T-cell (primary cell): Measurements from ENCODE around the gene CEP126. TPM values are rescaled to one million over a fixed set of nuclear protein-coding genes. Genes with fewer than 3 reads are reported as not detected.

Experiments used
- ATAC-seq, 4 experiments: fragments of 200-7000 bp in 3 of 4; fragments of 150-1000 bp in 1 of 4; cut with Tn5 transposase; replicated peaks in 1 of 4; 1 replicate in 3 of 4; 2 replicates in 1 of 4; pipeline ENCODE4 v1.10.0; 2021; ENCODE audit warnings: moderate library complexity in 3 of 4, mild to moderate bottlenecking in 2 of 4, moderate number of reproducible peaks in 1 of 4
- CTCF ChIA-PET, 2 donors: fragments of 300-600 bp; sonication (Branson Sonifier 250); formaldehyde crosslinking; loops; one replicate each; lab custom pipeline; 2022; ENCODE audit warnings: antibody characterized with exemption in 2 of 2; lab: Charles Lee
- POLR2A ChIA-PET, 2 donors: fragments of 300-600 bp; sonication (Branson Sonifier 250); formaldehyde crosslinking; loops; one replicate each; lab custom pipeline; 2022; ENCODE audit warnings: antibody characterized with exemption in 2 of 2; lab: Charles Lee
- DNase-seq, 35 experiments: peaks; one replicate each; pipeline versions ENCODE4 v3.0.0 to v3.0.0-alpha.2; 2013 to 2023
- H3K27ac ChIP-seq: one replicate; pipeline ENCODE4 v1.5.1; 2013; ENCODE audit warnings: low read length
- H3K27me3 ChIP-seq, 2 experiments: replicated peaks in 1 of 2; 1 replicate in 1 of 2; 2 replicates in 1 of 2; pipeline versions ENCODE4 v1.6.1 to v1.7.0; 2013; ENCODE audit warnings: low read length in 1 of 2, mixed read lengths in 1 of 2; ENCODE audit not compliant: control insufficient read depth in 2 of 2, insufficient read depth in 2 of 2; ENCODE audit errors: extremely low read depth in 1 of 2
- H3K36me3 ChIP-seq, 2 donors: 1 replicate in 1 of 2; 2 replicates in 1 of 2; pipeline versions ENCODE4 v1.6.1 to v1.7.0; 2013; ENCODE audit warnings: low read length in 1 of 2; ENCODE audit not compliant: control insufficient read depth in 2 of 2, insufficient read depth in 1 of 2; ENCODE audit errors: extremely low read depth in 1 of 2
- H3K4me1 ChIP-seq, 2 experiments: 1 replicate in 1 of 2; 2 replicates in 1 of 2; pipeline versions ENCODE4 v1.6.1 to v1.7.0; 2013; ENCODE audit warnings: low read length in 2 of 2, mixed read lengths in 1 of 2; ENCODE audit not compliant: insufficient read depth in 2 of 2, control insufficient read depth in 1 of 2; ENCODE audit errors: extremely low read depth in 1 of 2
- H3K4me3 ChIP-seq, 2 donors: 1 replicate in 1 of 2; 2 replicates in 1 of 2; pipeline versions ENCODE4 v1.5.1 to v1.7.0; 2013; ENCODE audit warnings: mild to moderate bottlenecking in 2 of 2, low read length in 1 of 2, moderate library complexity in 1 of 2; ENCODE audit not compliant: control insufficient read depth in 1 of 2; ENCODE audit errors: extremely low read depth in 1 of 2
- H3K9me3 ChIP-seq: 2 replicates; pipeline ENCODE4 v1.7.0; 2013
- H3K27ac Mint-ChIP-seq, 2 donors: one replicate each; pipeline ENCODE4 v1.8.0; 2020 to 2021; ENCODE audit warnings: mild to moderate bottlenecking in 2 of 2, mixed read lengths in 2 of 2
- H3K27me3 Mint-ChIP-seq, 2 donors: one replicate each; pipeline ENCODE4 v1.8.0; 2021 to 2022; ENCODE audit warnings: mixed read lengths in 2 of 2
- H3K36me3 Mint-ChIP-seq: one replicate; pipeline ENCODE4 v1.8.0; 2021; ENCODE audit warnings: mixed read lengths
- H3K4me1 Mint-ChIP-seq, 3 donors: one replicate each; pipeline ENCODE4 v1.8.0; 2020 to 2022; ENCODE audit warnings: mixed read lengths in 3 of 3, mild to moderate bottlenecking in 1 of 3
- H3K4me3 Mint-ChIP-seq, 3 donors: one replicate each; pipeline ENCODE4 v1.8.0; 2020 to 2022; ENCODE audit warnings: mild to moderate bottlenecking in 3 of 3, mixed read lengths in 3 of 3, moderate library complexity in 3 of 3
- H3K9me3 Mint-ChIP-seq, 3 donors: one replicate each; pipeline ENCODE4 v1.8.0; 2020 to 2022; ENCODE audit warnings: mixed read lengths in 3 of 3
- WGBS: methylation state at CpG from one replicate; pipeline ENCODE4 v1.1.5; 2013; ENCODE audit warnings: missing lambda C conversion rate; ENCODE audit not compliant: insufficient coverage; 5-methylcytosine and 5-hydroxymethylcytosine counted together
- total RNA-seq, 35 experiments: library from RNA in 6 of 35; stranded (reverse) in 6 of 35; fragments of 120-200 nt in 1 of 35; gene quantifications; one replicate each; pipeline versions ENCODE4 v1.2.1 to v1.2.4 and lab custom pipeline; 2013 to 2026

Gene CEP126
- total RNA-seq, 5 donors from 2014 or later (not counting 1 experiment from before 2014, with no cell fraction given), result 1.6 to 2.2 (median 1.7) TPM

DNA sequence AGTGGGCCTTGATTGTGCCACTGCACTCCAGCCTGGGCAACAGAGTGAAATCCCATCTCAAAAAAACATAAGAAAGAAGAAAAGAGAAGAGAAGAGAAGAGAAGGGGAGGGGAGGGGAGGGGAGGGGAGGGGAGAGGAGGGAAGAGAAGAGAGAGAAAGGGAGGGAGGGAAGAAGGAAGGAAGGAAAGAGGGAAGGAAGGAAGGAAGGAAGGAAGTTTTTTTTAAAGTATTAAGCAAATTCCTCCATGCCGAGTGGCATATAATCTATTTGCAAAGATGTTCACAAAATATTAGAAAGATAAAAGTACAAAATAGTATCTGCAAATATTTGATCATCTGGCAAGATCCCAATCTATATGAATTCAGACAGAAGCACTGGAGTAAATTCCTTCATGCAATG lies 121.9 kb downstream of the CEP126 start:
- H3K27me3 Mint-ChIP-seq, result peaks cover 13 to 18% of the 10 kb centered on the region in 2 donors
- DNase-seq, result no peak
- CTCF ChIA-PET, result no interaction called here
- no CpG with 5 or more reads among the region's 1 CpG for WGBS
- no peaks in the 10 kb centered on the region for H3K9me3 ChIP-seq
- no peaks in the 10 kb centered on the region for H3K4me1 ChIP-seq
- no peak for ATAC-seq
- H3K9me3 Mint-ChIP-seq, result peaks cover 0 to 9% (median 3%) of the 10 kb centered on the region in 3 donors
- POLR2A ChIA-PET, result no interaction called here
- no peaks in the 10 kb centered on the region for H3K36me3 ChIP-seq
- peaks cover 0 to 5% of the 10 kb centered on the region in 2 experiments for H3K27me3 ChIP-seq
- H3K36me3 Mint-ChIP-seq, result no peaks in the 10 kb centered on the region
- no peak overlapping the region for H3K27ac Mint-ChIP-seq
- H3K4me3 ChIP-seq, result no peak overlapping the region
- H3K4me1 Mint-ChIP-seq, result no peaks in the 10 kb centered on the region
- no peak overlapping the region for H3K4me3 Mint-ChIP-seq
- no peak overlapping the region for H3K27ac ChIP-seq

DNA sequence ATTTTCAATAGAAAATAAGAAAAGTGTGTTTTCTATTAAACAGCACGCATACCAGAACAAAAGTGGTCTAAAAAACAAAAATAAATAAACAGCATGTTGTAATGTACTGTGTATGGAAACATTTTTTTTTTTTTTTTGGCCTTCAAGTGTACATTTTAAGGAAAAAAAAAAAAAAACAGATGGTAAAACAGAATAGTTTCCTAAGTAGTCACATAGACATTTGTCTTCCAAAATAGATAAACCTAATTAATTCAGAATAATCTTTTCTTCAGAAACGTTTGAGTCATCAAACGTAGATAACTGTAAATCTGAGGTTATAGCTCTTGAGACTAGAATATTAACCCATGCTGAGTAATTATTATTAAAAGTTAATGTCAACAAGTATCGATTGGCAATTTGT lies 132.0 kb downstream of the CEP126 start:
- peak overlapping the region; percentile 13 to 54 for H3K4me3 ChIP-seq
- peaks cover 41 to 44% of the 10 kb centered on the region in 2 donors for H3K27me3 Mint-ChIP-seq
- no peak overlapping the region for H3K27ac Mint-ChIP-seq

DNA sequence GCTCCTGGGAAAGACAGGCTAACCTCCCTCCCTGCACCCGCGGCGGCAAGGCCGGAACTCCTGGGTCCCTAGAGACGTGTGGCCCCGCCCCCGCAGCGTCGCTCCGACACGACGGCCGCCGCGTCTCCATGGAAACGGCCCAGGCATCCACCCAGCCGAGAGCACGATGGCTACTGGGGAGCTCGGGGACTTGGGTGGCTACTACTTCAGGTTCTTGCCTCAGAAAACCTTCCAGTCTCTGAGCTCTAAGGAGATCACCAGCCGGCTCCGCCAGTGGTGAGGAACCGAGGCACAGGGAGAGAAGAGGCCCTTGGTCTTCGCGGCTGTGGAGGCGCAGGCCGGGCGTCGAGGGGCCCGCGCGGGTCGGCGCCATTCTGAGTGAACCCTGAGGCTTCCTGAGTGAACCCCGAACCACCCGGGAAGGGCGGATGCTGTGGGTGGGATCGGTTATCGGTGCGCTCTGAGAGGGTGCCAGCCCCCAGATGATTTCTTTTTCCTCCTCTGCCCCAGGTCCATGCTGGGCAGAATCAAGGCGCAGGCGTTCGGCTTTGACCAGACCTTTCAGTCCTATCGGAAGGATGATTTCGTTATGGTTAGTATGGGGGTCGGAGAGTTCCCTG lies 132.6 kb downstream of the CEP126 start, which contains the start of gene CFAP300:
Gene CFAP300, plus strand, starts transcription at position 133 of the 620 bp plus-strand sequence. Its CDS starts 34 bp downstream, at position 167.
- peak within 1 kb of the TSS; percentile 49 to 69 (median 54) for H3K4me3 Mint-ChIP-seq
- H3K4me1 Mint-ChIP-seq, result peaks cover 6 to 9% (median 8%) of the 10 kb centered on the region in 3 donors
- Histone ChIP-seq H3K4me1 (peaks cover 0 to 7% of the 10 kb centered on the region in 2 experiments), H3K27ac (no peak within 1 kb of the TSS), H3K27me3 (peaks cover 18 to 19% of the 10 kb centered on the region in 2 experiments), H3K4me3 (peak within 1 kb of the TSS; percentile 13 to 54), H3K36me3 (no peaks in the 10 kb centered on the region), H3K9me3 (peaks cover 4% of the 10 kb centered on the region)
- peak; percentile 37 to 53 (median 50) for ATAC-seq
- POLR2A ChIA-PET, result no interaction called here
- H3K9me3 Mint-ChIP-seq, result peaks cover 0 to 2% (median 0%) of the 10 kb centered on the region in 3 donors
- 2% methylated on average over 35 of the region's 45 CpGs for WGBS
- H3K36me3 Mint-ChIP-seq, result no peaks in the 10 kb centered on the region
- CTCF ChIA-PET, result no interaction called here
- H3K27ac Mint-ChIP-seq, result no peak within 1 kb of the TSS
- peak in 25 of 35 experiments; percentile 1 to 27 (median 7) for DNase-seq
- peaks cover 41 to 42% of the 10 kb centered on the region in 2 donors for H3K27me3 Mint-ChIP-seq

More for the DNA sequence above, 132.0 kb downstream of the CEP126 start:
- Histone ChIP-seq H3K9me3 (peaks cover 4% of the 10 kb centered on the region), H3K4me1 (peaks cover 0 to 7% of the 10 kb centered on the region in 2 experiments), H3K27me3 (peaks cover 18 to 22% of the 10 kb centered on the region in 2 experiments), H3K27ac (no peak overlapping the region), H3K36me3 (no peaks in the 10 kb centered on the region)
- no peak for DNase-seq
- Mint-ChIP-seq H3K4me3 (peak overlapping the region; percentile 39 to 69 (median 49)), H3K9me3 (peaks cover 0 to 2% (median 0%) of the 10 kb centered on the region in 3 donors), H3K4me1 (peaks cover 6 to 9% (median 8%) of the 10 kb centered on the region in 3 donors), H3K36me3 (no peaks in the 10 kb centered on the region)
- POLR2A ChIA-PET, result no interaction called here
- no CpG with 5 or more reads among the region's 4 CpGs for WGBS
- CTCF ChIA-PET, result no interaction called here
- no peak for ATAC-seq

Other genes with a start within 250 kb of the CEP126 start
- gene ANGPTL5, start 1.5 kb downstream of the CEP126 start, total RNA-seq, result not detected
- gene CFAP300, start 132.4 kb downstream of the CEP126 start, total RNA-seq, result not detected
- gene YAP1, start 195.4 kb downstream of the CEP126 start, total RNA-seq, result under 1 TPM; 0.23 to 0.86 (median 0.63) TPM